ACC112 (cell line): ENCODE measurements around the gene MED16.

ENCODE experiments used
- H2AFZ ChIP-seq: fragments of 200-600 bp; sonication (generic); one replicate; pipeline ENCODE4 v1.6.0; 2017; ENCODE audit warnings: antibody characterized with exemption, low read length; ENCODE audit not compliant: unreplicated experiment
- H3K27ac ChIP-seq: fragments of 200-600 bp; sonication (generic); 2 replicates; pipeline ENCODE4 v1.5.1; 2014; ENCODE audit warnings: low read depth, mild to moderate bottlenecking, antibody characterized with exemption, low read length, moderate library complexity
- H3K27me3 ChIP-seq: fragments of 200-600 bp; sonication (generic); 2 replicates; pipeline ENCODE4 v1.6.1; 2014; ENCODE audit warnings: mild to moderate bottlenecking, antibody characterized with exemption, low read length, moderate library complexity, mixed read lengths; ENCODE audit not compliant: insufficient read depth
- H3K36me3 ChIP-seq: fragments of 200-600 bp; sonication (generic); 2 replicates; pipeline ENCODE4 v1.6.1; 2016; ENCODE audit warnings: mild to moderate bottlenecking, antibody characterized with exemption, low read length, moderate library complexity, mixed read lengths; ENCODE audit not compliant: insufficient read depth
- H3K4me1 ChIP-seq: fragments of 200-600 bp; sonication (generic); one replicate; pipeline ENCODE4 v1.6.1; 2016; ENCODE audit warnings: low read length, mixed read lengths; ENCODE audit not compliant: insufficient read depth, unreplicated experiment, control insufficient read depth
- H3K4me3 ChIP-seq: fragments of 200-600 bp; sonication (generic); 2 replicates; pipeline ENCODE4 v1.5.1; 2014; ENCODE audit warnings: mild to moderate bottlenecking, low read depth, low read length
- H3K79me2 ChIP-seq: fragments of 200-600 bp; sonication (generic); one replicate; pipeline ENCODE4 v1.6.0; 2016; ENCODE audit warnings: low read length; ENCODE audit not compliant: control insufficient read depth, unreplicated experiment, insufficient read depth

MED16 gene

DNA sequence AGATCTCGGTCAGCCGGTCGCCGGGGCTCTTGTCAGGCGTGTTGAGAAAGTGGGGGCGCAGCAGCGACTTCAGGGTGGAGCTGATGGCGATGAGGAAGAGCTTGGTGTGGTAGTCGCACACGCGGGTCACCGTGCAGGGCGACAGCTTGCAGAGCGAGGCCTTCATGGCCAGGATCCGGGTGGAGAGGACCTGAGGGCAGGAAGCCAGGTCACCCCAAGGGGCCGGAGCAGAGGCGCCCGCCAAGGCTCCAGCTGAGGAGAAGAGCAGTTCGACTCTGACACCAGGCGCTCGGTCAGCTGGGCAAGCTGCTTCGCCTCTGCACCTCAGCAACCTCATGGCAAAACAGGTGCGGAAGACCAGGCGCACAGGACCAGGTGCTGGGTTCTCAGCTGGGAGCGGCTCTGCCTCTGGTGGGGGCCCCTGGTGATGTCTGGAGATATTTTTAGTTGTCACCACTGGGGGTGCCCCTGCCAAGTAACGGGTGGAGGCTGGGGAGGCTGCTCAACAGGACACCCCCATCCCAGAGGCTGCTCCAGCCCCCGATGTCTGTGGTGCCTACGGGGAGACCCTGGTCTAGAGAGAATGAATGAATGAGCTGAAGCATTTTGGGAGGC is 17.6 kb downstream of the MED16 start:
- Histone ChIP-seq H2AFZ (no peak overlapping the region), H3K4me3 (no peak overlapping the region), H3K79me2 (no peaks in the 10 kb centered on the region), H3K4me1 (no peaks in the 10 kb centered on the region), H3K36me3 (no peaks in the 10 kb centered on the region), H3K27ac (no peak overlapping the region), H3K27me3 (no peaks in the 10 kb centered on the region)

DNA sequence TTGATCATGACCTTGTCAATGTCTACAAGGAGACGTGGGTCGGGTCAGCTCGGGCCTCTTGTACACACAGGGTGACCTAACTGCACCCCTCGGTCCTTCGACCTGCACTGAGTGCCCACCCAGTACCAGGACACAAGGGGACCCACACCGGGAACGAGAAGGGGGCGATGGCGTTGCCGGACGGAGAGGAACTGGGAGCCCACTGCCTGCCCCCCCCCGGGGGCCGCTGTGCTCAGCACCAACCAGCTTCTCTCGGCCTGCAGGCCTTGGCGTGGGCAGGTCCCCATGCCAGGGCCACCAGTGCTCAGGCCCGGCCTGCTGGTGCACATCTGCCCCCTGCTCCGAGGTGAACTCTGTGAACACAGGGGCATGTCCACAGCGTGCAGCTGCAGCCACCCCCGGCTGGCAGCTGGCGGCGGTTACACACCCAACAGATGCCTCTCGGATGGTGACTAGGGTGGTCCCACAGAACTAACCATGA is 19.4 kb downstream of the MED16 start:
- no peaks in the 10 kb centered on the region for H3K27me3 ChIP-seq
- no peak overlapping the region for H2AFZ ChIP-seq
- no peaks in the 10 kb centered on the region for H3K36me3 ChIP-seq
- H3K27ac ChIP-seq = no peak overlapping the region
- H3K4me1 ChIP-seq = peaks cover 14% of the 10 kb centered on the region
- no peaks in the 10 kb centered on the region for H3K79me2 ChIP-seq
- H3K4me3 ChIP-seq = no peak overlapping the region

DNA sequence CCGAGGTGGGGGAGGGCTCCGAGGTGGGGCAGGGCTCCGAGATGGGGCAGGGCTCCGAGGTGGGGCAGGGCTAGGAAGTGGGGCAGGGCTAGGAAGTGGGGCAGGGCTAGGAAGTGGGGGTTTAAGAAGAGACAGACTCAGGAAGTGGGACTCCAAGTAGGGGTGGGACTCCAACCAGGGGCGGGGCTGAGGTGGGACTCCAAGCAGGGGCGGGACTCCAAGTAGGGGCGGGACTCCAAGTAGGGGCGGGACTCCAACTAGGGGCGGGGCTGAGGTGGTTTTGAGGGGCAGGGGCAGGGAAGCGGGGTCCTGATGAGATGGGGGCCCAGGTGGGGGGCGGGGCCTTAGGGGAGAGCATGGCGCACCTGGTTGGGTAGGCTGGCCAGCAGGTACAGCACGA is 19.9 kb downstream of the MED16 start:
- Histone ChIP-seq H3K4me3 (no peak overlapping the region), H2AFZ (no peak overlapping the region), H3K4me1 (peaks cover 14% of the 10 kb centered on the region), H3K27ac (no peak overlapping the region), H3K79me2 (no peaks in the 10 kb centered on the region), H3K27me3 (no peaks in the 10 kb centered on the region), H3K36me3 (no peaks in the 10 kb centered on the region)

DNA sequence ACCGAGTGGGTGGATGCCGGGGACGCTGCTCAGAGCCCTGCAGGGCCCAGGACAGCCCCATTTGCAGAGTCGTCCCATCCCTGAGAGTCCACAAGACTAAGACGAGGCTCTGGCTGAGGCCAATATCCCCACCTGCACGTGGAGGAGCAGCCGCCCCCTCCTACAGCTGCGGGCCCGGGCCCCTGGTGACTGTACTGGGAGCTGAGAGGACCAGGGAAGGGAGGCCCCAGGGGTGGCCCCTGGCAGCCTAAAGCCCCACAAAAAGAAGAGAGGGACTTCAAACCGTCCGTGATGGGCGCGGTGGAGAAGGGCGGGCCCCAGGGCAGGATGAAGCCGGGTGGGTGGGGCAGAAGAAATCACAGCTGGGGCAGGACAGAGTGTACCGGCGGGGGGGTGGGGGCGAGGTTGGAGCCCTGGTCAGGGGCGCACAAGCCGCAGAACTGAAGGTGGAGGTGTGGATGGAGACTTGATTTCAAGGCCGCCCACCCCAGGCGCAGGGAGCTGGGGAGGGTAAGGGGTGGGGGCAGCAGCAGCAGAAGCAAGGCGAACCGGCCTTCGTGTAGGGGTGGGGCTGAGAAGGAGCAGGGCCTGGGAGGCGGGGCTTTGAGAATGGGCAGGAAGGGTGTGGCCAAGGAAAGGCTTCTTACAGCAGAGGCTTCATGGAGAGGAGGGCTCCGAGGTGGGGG is 20.6 kb downstream of the MED16 start:
- Histone ChIP-seq H3K4me3 (no peak overlapping the region), H3K27ac (no peak overlapping the region), H3K79me2 (no peaks in the 10 kb centered on the region), H3K27me3 (no peaks in the 10 kb centered on the region), H2AFZ (no peak overlapping the region), H3K4me1 (peaks cover 14% of the 10 kb centered on the region), H3K36me3 (no peaks in the 10 kb centered on the region)

DNA sequence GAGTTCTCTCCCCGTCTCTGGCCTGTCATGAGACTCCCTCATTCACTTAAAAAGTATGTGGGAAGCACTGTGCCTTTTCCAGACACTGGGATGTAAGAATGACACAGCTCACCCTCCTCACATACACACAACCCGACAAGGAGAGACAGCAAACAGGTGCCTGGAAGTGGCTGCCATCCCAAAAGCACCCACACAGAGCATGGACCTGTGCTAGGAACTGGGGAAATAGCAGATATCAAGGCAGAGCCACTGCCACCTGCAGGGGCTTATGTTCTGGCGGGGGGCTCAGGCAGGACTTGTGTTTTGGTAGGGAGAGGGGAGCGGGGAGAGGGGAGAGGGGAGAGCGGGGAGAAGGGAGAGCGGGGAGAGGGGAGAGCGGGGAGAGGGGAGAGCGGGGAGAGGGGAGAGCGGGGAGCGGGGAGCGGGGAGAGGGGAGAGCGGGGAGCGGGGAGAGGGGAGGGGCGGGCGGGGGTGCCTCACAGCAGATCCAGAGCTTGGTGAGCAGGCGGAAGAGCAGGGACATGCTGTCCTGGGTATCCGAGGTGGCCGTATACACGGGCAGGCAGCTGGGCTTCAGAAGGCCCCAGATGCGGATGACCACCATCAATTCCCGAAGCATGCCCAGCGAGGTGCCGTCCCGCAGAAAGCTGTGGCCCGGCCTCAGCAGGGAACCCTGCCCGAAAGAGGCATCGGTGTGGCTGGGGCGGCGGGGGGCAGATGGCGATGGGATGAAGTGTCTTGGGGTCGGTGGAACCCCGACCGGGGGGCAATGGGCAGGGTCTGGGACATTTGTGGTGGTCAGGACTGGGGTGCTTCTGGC is 21.3 kb downstream of the MED16 start:
- Histone ChIP-seq H3K79me2 (no peaks in the 10 kb centered on the region), H3K36me3 (no peaks in the 10 kb centered on the region), H3K27me3 (no peaks in the 10 kb centered on the region), H3K4me1 (peaks cover 14% of the 10 kb centered on the region), H2AFZ (no peak overlapping the region), H3K27ac (no peak overlapping the region), H3K4me3 (no peak overlapping the region)

DNA sequence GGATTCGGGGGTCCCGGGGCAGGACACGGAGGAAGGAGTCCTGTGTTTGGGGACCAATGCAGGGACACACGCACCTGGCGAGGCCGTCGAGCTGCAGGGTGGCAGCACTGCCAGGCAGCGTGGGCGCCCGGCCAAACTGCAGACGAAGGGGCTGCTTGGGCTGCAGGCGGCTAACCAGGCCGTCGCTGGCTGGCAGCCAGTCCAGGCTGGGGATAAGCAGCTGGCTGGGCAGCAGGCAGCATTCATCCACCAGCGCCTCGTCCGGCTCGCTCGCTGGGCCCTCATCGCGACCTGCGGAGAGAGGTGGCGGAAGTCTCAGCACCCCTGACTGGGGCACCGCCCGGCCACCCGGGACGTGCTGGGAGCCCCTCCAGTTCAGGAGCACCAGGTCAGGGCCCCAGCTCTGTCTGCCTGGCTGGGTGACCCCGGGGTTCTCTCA is 22.0 kb downstream of the MED16 start:
- Histone ChIP-seq H3K27ac (no peak overlapping the region), H3K36me3 (no peaks in the 10 kb centered on the region), H2AFZ (no peak overlapping the region), H3K4me3 (no peak overlapping the region), H3K79me2 (no peaks in the 10 kb centered on the region), H3K27me3 (no peaks in the 10 kb centered on the region), H3K4me1 (peaks cover 14% of the 10 kb centered on the region)

DNA sequence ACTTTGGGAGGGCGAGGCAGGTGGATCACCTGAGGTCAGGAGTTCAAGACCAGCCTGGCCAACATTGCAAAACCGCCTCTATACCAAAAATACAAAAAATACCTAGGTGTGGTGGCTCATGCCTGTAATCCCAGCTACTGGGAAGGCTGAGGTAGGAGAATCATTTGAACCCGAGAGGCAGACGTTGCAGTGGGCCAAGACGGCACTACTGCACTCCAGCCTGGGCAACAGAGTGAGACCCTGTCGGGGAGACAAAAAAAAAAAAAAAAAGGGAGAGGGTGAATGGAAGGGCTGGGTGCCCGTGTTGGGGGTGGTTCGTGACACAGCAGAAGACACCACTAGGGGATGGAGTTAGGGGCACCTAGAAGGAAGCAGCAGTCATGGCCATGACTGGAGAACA is 22.7 kb downstream of the MED16 start:
- peaks cover 14% of the 10 kb centered on the region for H3K4me1 ChIP-seq
- H2AFZ ChIP-seq = no peak overlapping the region
- no peaks in the 10 kb centered on the region for H3K79me2 ChIP-seq
- H3K4me3 ChIP-seq = no peak overlapping the region
- H3K36me3 ChIP-seq = no peaks in the 10 kb centered on the region
- H3K27me3 ChIP-seq = no peaks in the 10 kb centered on the region
- H3K27ac ChIP-seq = no peak overlapping the region

DNA sequence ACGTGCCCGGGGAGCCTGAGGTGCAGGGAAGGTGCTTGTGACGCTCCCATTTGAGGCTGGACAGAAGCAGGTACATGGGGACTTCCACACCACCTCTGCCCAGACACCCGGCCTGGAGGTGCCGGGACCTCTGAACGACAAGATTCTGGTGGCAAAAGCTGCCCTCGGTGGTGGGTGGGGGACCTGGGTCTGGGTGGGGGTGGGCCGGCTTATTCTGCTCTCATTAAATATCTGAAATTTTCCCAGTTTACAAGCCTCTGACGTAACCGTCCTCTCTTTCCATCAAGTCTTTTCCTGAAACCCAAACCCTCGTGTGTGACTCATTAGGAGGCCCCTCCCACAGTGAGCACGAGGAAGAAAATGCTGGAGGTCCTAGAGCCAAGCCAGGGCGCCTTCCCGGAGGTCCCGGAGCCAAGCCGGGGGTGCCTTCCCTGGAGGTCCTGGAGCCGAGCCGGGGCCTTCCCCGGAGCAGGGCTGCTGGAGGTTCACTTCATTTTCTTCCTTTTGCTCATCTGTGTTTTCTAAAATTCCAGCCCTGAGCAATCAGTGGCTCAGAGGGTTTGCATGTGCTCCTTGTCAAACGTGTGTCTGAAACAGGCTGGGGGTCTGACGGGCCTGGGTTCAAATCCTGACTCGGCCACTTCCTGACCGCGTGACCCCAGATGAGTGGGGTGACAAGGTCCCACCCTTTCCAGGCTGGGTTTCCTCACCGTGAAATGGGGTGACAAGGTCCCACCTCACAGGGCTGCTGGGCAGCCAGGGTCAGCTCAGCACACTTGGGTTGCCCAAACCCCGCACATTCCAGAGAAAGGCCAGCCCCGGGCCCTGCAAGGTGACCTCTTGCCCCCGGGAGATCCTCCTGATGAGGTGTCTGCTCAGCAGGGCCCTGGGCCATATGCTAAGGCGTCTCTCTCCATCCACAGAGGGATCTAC is 23.5 kb downstream of the MED16 start:
- no peaks in the 10 kb centered on the region for H3K36me3 ChIP-seq
- H3K27ac ChIP-seq = peak overlapping the region; percentile 63
- peaks cover 14% of the 10 kb centered on the region for H3K4me1 ChIP-seq
- no peak overlapping the region for H3K4me3 ChIP-seq
- no peak overlapping the region for H2AFZ ChIP-seq
- H3K27me3 ChIP-seq = no peaks in the 10 kb centered on the region
- no peaks in the 10 kb centered on the region for H3K79me2 ChIP-seq

DNA sequence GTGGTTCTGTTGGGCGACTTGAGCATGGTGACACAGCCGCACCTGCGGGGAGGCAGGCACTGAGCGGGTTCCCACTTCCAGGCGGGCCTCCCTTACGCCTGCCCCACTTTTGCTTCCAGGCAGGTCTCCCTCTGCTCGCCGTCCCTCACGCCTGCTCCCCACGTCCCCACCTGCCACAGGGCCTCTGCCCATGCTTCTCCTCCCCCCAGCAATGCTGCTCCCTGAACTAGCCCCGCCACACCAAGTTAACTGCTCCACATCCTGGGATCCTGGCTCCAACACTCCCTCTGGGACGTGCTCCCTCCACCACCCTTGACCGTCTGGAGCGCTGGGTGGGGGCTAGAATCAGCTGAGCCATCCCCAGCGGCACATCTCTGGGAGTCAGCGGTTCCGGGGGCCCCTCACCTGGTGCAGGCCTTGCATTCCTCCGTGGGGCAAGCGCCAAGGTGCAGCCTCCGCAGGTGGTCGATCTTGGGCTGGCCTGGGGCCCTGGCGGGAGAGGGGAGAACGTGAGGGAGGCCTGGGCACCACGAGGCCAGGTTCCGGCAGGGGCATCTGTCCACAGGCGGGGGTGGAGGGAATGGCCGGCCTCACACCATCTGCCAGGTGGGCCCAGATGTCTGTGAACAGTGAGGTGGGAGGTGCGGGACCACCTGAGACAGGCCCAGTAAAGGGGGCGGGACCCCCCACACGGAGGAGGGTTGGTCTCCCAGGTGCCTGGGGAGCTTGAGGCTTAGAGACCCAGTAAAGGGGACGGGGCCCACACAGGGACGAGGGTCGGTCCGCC is 24.3 kb downstream of the MED16 start:
- no peaks in the 10 kb centered on the region for H3K27me3 ChIP-seq
- no peak overlapping the region for H2AFZ ChIP-seq
- peak overlapping the region; percentile 63 for H3K27ac ChIP-seq
- no peaks in the 10 kb centered on the region for H3K36me3 ChIP-seq
- H3K4me1 ChIP-seq = peaks cover 14% of the 10 kb centered on the region
- no peaks in the 10 kb centered on the region for H3K79me2 ChIP-seq
- H3K4me3 ChIP-seq = no peak overlapping the region
